A549 treated with ZK216348 at 1 μM for 4 hours (cell line): ENCODE data around the gene KLF5. TPM values are rescaled to one million over a fixed set of nuclear protein-coding genes. Genes with fewer than 3 reads are reported as not detected.

Source experiments
- total RNA-seq: library from RNA; stranded (reverse); fragments of 200-300 nt; extraction: Qiagen RNA extraction; gene quantifications from 5 replicates; pipeline ENCODE4 v1.2.3, GENCODE V29; 2022; ENCODE audit warnings: low read depth

The KLF5 gene
- total RNA-seq = 30.1 to 55.6 TPM (median 41.8 TPM) in 5 replicates

DNA sequence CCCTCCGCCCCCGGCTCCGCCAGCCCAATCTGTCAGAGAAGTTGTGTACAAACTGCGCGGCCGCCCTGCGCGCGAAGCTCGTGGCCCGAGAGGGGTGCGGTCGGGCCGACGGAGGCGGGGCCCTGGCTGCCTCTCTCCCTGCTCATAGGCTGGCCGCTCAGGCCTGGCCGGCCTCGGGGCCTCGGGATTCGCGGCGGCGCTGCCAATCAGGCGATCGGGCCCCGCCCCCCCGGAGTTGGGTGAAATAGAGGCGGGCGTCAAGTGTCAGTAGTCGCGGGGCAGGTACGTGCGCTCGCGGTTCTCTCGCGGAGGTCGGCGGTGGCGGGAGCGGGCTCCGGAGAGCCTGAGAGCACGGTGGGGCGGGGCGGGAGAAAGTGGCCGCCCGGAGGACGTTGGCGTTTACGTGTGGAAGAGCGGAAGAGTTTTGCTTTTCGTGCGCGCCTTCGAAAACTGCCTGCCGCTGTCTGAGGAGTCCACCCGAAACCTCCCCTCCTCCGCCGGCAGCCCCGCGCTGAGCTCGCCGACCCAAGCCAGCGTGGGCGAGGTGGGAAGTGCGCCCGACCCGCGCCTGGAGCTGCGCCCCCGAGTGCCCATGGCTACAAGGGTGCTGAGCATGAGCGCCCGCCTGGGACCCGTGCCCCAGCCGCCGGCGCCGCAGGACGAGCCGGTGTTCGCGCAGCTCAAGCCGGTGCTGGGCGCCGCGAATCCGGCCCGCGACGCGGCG, at the start of gene KLF5:
TSS of gene KLF5 (plus strand) at position 270 of the 724 bp plus-strand sequence. CDS start at position 593, 323 bp downstream.

